H7 (cell line): Measurements from ENCODE around the gene GALNT15. TPM values are rescaled to one million over a fixed set of nuclear protein-coding genes. Genes with fewer than 3 reads are reported as not detected.

Experiments
- DNase-seq: peaks from one replicate; pipeline ENCODE4 v3.0.0; 2012
- H3K27me3 ChIP-seq: 2 replicates; pipeline ENCODE4 v1.6.0; 2011; ENCODE audit warnings: mild to moderate bottlenecking, low read length; ENCODE audit not compliant: control insufficient read depth, insufficient read depth
- H3K36me3 ChIP-seq: replicated peaks from 2 replicates; pipeline ENCODE4 v1.5.1; 2011; ENCODE audit warnings: low read length; ENCODE audit not compliant: control insufficient read depth, insufficient read depth
- H3K4me3 ChIP-seq: 2 replicates; pipeline ENCODE4 v1.5.1; 2011; ENCODE audit warnings: low read depth, mild to moderate bottlenecking, control low read depth, low read length, moderate library complexity; ENCODE audit not compliant: insufficient read depth
- total RNA-seq: library from RNA; depleted of rRNA; stranded (reverse); fragments of >200 nt; shearing (Covaris generic); gene quantifications from 2 replicates; pipeline ENCODE4 v1.2.3, GENCODE V29; 2014

Gene GALNT15
- total RNA-seq, 1 experiment from 2014 or later = not detected

GRCh38 chr3:16176391-16177030, 2.0 kb downstream of the GALNT15 start:
- Histone ChIP-seq H3K27me3 (peaks cover 16% of the 10 kb centered on the region; the same call in 1 of the 2 replicates), H3K36me3 (no peaks in the 10 kb centered on the region), H3K4me3 (no peak overlapping the region)
- DNase-seq = no peak

GRCh38 chr3:16177382-16177781, 2.9 kb downstream of the GALNT15 start:
- H3K36me3 ChIP-seq = no peaks in the 10 kb centered on the region
- H3K4me3 ChIP-seq = no peak overlapping the region
- H3K27me3 ChIP-seq = peaks cover 16% of the 10 kb centered on the region; the same call in 1 of the 2 replicates
- no peak for DNase-seq

- peak; percentile 93 for DNase-seq
- Histone ChIP-seq H3K36me3 (no peaks in the 10 kb centered on the region), H3K4me3 (no peak overlapping the region), H3K27me3 (peaks cover 15% of the 10 kb centered on the region; the same call in 1 of the 2 replicates)
These were observed 3.6 kb downstream of the GALNT15 start for GRCh38 chr3:16177962-16178627.

- no peak for DNase-seq
- H3K4me3 ChIP-seq = no peak overlapping the region
- peaks cover 15% of the 10 kb centered on the region; the same call in 1 of the 2 replicates for H3K27me3 ChIP-seq
- H3K36me3 ChIP-seq = no peaks in the 10 kb centered on the region
These were observed 4.1 kb downstream of the GALNT15 start for GRCh38 chr3:16178628-16178988.

- no peak overlapping the region for H3K4me3 ChIP-seq
- peaks cover 11% of the 10 kb centered on the region; the same call in 1 of the 2 replicates for H3K27me3 ChIP-seq
- DNase-seq = no peak
- no peaks in the 10 kb centered on the region for H3K36me3 ChIP-seq
These were observed 4.8 kb downstream of the GALNT15 start for GRCh38 chr3:16179261-16179660.

- DNase-seq = no peak
These were observed 5.6 kb downstream of the GALNT15 start for GRCh38 chr3:16179771-16180736.

GRCh38 chr3:16180737-16181134, 6.3 kb downstream of the GALNT15 start:
- no peak for DNase-seq
- H3K4me3 ChIP-seq = no peak overlapping the region
- peaks cover 2% of the 10 kb centered on the region; the same call in 1 of the 2 replicates for H3K27me3 ChIP-seq
- H3K36me3 ChIP-seq = no peaks in the 10 kb centered on the region

More at GRCh38 chr3:16179771-16180736, 5.6 kb downstream of the GALNT15 start:
- Histone ChIP-seq H3K27me3 (peaks cover 4% of the 10 kb centered on the region; the same call in 1 of the 2 replicates), H3K36me3 (no peaks in the 10 kb centered on the region), H3K4me3 (no peak overlapping the region)

- Histone ChIP-seq H3K27me3 (peaks cover 1% of the 10 kb centered on the region; the same call in 1 of the 2 replicates), H3K36me3 (no peaks in the 10 kb centered on the region), H3K4me3 (no peak overlapping the region)
- DNase-seq = no peak
These were observed 6.9 kb downstream of the GALNT15 start for GRCh38 chr3:16181361-16181760.

- no peak for DNase-seq
- H3K27me3 ChIP-seq = no peaks in the 10 kb centered on the region; the same call in 1 of the 2 replicates
- H3K36me3 ChIP-seq = no peaks in the 10 kb centered on the region
- no peak overlapping the region for H3K4me3 ChIP-seq
These were observed 7.7 kb downstream of the GALNT15 start for GRCh38 chr3:16182183-16182582.

- DNase-seq = no peak
- H3K4me3 ChIP-seq = no peak overlapping the region
- H3K27me3 ChIP-seq = no peaks in the 10 kb centered on the region; the same call in 1 of the 2 replicates
- no peaks in the 10 kb centered on the region for H3K36me3 ChIP-seq
These were observed 8.1 kb downstream of the GALNT15 start for GRCh38 chr3:16182612-16183011.

GRCh38 chr3:16183082-16183481, 8.6 kb downstream of the GALNT15 start:
- DNase-seq = no peak
- H3K27me3 ChIP-seq = no peaks in the 10 kb centered on the region; the same call in 1 of the 2 replicates
- H3K4me3 ChIP-seq = no peak overlapping the region
- no peaks in the 10 kb centered on the region for H3K36me3 ChIP-seq

GRCh38 chr3:16183601-16184270, 9.3 kb downstream of the GALNT15 start:
- Histone ChIP-seq H3K36me3 (no peaks in the 10 kb centered on the region), H3K4me3 (no peak overlapping the region), H3K27me3 (peaks cover 2% of the 10 kb centered on the region; the same call in 1 of the 2 replicates)
- no peak for DNase-seq

GRCh38 chr3:16186086-16186485, 11.6 kb downstream of the GALNT15 start:
- no peak for DNase-seq
- no peaks in the 10 kb centered on the region for H3K36me3 ChIP-seq
- H3K27me3 ChIP-seq = peaks cover 2% of the 10 kb centered on the region; the same call in 1 of the 2 replicates
- no peak overlapping the region for H3K4me3 ChIP-seq

GRCh38 chr3:16186565-16186964, 12.1 kb downstream of the GALNT15 start:
- no peaks in the 10 kb centered on the region for H3K36me3 ChIP-seq
- no peak for DNase-seq
- no peak overlapping the region for H3K4me3 ChIP-seq
- H3K27me3 ChIP-seq = peaks cover 2% of the 10 kb centered on the region; the same call in 1 of the 2 replicates
